C4-2B (cell line): ENCODE results near the gene NCKAP5.

Source experiments
- H3K27ac ChIP-seq: fragments of 450-650 bp; 2 replicates; pipeline ENCODE4 v1.5.1; 2017
- ZFX ChIP-seq: fragments of 450-650 bp; IDR thresholded peaks from 2 replicates; pipeline ENCODE4 v1.6.1; 2017
- TF ChIP-seq, protein P1 (sequence below): fragments of 450-650 bp; conservative IDR thresholded peaks from 2 replicates; pipeline ENCODE4 v1.5.1; 2017; ENCODE audit warnings: mild to moderate bottlenecking

The NCKAP5 gene

DNA sequence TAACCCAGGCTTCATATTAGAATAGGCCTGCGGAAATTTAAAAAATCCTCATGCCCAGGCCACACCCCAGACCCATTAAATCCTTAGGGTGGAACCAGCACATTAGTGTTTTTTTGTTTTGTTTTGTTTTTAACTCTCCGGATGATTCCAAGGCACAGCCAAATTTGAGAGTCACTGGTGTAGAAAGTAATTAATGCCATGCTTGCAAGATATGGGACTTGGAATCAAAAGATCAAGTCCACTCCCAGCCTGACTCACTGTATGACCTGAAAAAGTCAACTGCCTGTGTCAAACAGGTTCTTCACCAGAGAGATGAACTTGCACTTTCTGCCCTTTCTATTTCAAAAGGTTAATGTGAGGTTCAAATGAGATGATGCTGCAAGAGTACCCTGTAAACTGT lies 588.0 kb downstream of the NCKAP5 start:
- TF ChIP-seq, protein P1, sequence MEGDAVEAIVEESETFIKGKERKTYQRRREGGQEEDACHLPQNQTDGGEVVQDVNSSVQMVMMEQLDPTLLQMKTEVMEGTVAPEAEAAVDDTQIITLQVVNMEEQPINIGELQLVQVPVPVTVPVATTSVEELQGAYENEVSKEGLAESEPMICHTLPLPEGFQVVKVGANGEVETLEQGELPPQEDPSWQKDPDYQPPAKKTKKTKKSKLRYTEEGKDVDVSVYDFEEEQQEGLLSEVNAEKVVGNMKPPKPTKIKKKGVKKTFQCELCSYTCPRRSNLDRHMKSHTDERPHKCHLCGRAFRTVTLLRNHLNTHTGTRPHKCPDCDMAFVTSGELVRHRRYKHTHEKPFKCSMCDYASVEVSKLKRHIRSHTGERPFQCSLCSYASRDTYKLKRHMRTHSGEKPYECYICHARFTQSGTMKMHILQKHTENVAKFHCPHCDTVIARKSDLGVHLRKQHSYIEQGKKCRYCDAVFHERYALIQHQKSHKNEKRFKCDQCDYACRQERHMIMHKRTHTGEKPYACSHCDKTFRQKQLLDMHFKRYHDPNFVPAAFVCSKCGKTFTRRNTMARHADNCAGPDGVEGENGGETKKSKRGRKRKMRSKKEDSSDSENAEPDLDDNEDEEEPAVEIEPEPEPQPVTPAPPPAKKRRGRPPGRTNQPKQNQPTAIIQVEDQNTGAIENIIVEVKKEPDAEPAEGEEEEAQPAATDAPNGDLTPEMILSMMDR, result no peak
- no peak for TF ChIP-seq ZFX

DNA sequence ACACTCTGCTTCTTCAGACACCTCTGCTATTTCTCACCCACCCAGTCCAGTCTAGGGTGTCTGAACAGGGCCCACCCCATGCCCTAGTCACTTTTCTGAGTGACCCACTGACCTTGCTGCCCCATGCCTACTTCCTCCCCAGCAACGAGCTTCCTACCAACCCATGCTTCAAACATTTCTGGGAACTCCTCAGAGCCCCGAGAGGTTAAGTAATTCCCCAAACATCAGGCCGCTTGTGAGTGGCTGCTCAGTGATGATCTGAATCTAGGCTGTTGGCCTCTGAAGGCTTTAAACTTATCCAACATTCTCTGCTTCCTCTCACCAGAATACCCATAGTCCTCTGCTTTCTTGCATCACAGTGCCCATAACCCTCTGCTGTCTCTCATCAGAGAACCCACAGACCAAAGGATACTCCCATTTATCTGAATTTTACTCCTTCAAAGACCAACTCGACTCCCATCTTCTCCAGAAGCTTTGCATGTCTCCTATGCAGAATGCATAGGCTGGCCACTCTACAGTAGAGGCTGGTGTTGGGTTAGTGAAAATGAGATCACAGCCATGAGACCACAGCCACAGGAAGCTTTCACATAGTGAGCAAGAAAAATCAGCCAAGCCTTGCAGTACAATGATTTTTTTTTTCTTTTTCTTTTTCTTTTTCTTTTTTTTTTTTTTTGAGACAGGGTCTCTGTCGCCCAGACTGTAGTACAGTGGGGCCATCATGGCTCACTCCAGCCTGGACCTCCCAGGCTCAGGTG lies 588.7 kb downstream of the NCKAP5 start:
- H3K27ac ChIP-seq, result no peak overlapping the region
- TF ChIP-seq ZFX, result no peak
- TF ChIP-seq, protein P1, result no peak

More for the DNA sequence above, 588.0 kb downstream of the NCKAP5 start:
- H3K27ac ChIP-seq, result no peak overlapping the region

DNA sequence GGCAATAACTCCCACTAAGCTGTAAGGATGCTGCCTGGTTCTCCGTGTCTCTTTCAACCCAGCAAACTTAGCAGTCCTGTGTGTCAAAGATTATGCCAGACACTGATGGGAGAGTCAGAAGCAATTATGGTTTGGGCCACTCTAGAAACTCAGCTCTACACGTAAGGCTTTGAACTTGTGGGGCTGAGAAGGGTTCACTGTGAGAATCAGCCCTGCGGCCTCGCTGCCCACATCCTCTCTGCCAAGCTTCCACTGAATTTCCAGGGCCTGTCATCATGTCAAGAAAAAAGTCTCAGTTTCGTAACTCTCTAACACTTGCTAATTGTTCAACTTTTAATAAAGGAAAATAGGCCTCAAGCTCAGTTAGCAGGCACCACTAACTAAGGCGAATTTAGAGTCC lies 589.4 kb downstream of the NCKAP5 start:
- H3K27ac ChIP-seq, result no peak overlapping the region
- no peak for TF ChIP-seq ZFX
- TF ChIP-seq, protein P1, result no peak

DNA sequence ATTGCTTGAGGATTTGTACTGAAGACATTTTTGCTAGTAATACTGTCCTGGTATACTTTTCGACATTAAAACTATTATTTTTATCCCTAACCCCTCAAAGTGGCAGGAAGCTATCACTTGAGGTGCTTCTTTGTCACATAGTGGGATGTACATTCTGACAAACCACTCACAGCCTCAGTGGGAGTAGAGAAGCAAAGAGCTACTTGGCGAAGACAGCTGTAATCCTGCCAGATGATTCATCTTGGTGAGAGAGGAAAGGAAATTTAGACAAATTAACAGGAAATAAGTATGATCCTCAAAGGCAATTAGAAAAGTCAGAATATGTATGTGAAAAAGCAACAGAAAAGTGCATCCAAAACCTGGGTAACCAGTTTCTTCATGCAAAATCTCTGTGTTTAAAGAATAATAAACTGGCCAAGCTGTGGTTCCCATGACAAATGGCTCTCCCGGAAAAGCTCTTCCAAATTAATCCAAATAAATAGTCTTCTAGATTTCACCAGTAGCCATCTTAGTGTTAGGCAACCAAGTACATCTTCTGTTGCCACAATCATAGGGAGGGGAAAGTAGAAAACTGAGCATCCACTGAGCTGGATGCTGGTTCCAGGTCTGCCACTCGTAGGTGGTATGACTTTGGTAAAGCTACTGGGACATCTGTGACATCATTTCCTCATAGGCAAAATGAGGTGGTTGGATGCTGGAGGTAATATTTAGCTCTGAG lies 590.3 kb downstream of the NCKAP5 start:
- TF ChIP-seq ZFX, result no peak
- TF ChIP-seq, protein P1, result no peak
- H3K27ac ChIP-seq, result no peak overlapping the region

DNA sequence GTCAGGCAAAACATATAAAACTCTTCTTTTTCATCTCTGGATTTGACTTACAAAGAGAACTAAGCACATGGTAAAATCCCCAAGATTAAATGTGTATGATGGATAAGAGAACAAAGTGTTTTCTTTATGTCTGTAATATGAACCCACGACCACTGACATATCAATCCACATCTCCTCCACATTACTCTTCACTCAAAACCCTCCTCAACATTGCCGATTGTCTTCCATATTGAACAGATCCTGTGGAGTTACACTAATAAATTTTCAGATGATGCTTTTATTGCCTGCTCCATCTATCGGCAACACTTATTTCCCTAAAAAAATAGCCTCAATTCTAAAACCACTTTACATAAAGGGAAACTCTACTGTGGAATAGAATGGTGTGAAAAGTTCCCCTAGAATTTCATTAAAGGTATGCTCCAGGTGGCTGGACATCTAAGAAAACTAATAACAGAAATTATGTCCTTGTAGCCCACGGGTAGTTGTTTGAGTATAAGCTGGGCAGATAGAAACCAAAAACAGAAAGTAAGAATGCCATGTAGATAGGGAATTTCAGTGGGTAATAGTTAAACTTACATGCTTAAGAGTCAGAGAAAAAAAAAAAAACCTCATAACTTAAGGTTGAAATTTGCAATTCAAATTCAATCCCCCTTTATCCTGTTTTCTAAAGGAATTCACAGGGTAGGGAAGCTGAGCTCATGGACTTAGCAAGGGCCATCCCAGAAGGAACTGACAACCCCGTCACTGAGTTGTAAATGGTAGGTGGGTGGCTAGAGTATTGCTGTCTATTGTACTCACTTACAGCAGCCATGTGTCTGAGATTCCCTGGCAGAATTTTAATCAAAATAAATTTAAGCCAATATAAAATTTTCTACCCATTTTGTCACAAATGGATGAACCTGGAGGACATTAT lies 592.8 kb downstream of the NCKAP5 start:
- no peak overlapping the region for H3K27ac ChIP-seq
- TF ChIP-seq, protein P1, result no peak
- TF ChIP-seq ZFX, result no peak

DNA sequence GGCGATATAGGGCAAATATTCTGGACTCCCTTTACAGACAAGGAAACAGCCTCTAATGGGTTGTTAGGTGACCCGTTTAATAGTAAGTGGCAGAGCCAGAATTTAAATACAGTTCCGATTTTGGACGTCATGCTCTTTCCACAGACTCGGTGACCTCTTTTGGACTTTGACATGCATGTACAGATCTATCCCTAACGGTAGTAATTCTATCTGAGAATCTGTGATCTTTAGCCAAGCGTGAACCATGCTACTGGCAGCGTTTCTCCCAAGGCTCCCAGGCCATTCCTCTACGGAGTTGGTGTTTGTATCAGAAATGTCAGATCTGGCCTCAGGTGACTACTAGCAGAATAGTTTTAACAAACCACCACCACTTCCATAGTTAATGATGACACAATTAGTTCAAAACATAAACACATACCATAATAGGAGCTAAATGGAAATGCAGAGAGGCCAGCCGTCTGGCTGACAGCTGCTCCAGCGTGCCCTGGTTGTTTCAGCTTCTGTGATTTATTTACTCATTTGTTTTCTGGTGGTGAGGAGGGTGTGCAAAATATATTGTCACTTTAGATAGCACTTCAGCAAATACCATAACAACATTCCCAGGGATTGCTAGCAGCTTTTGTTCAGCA lies 593.7 kb downstream of the NCKAP5 start:
- TF ChIP-seq ZFX, result no peak
- TF ChIP-seq, protein P1, result no peak
- H3K27ac ChIP-seq, result no peak overlapping the region
